Measurements from ENCODE around the gene SETBP1.

GRCh38 chr18:44671914-44672313 is 8.8 kb upstream of the SETBP1 start:
- TF ChIP-seq CTCF (conservative IDR thresholded peaks at IDR 0.05 in 1 of 2, IDR thresholded peaks at IDR 0.05 in 1 of 2; ENCODE audit: extremely low read depth in 1 of 2, insufficient read depth in 1 of 2, low read depth in 1 of 2, low read length in 2 of 2) (no peak), EZH2 (IDR thresholded peaks at IDR 0.05; ENCODE audit: borderline replicate concordance, low read length) (no peak)
